Measurements from ENCODE around the gene MRPS25.

MRPS25 gene

GRCh38 chr3:15092686-15093085 lies 27.6 kb upstream of the MRPS25 start:
- no peak overlapping the region for H3K4me3 ChIP-seq (ENCODE audit: low read depth, low read length)
- no peak for TF ChIP-seq POLR2A (IDR thresholded peaks at IDR 0.05; ENCODE audit: extremely low read depth, insufficient read length)
- TF ChIP-seq MAX (IDR thresholded peaks at IDR 0.05; ENCODE audit: low read depth, low read length): no peak
- TF ChIP-seq MYC (IDR thresholded peaks at IDR 0.05; ENCODE audit: low read depth, low read length): no peak
- TF ChIP-seq CTCF (IDR thresholded peaks at IDR 0.05; ENCODE audit: low read depth, low read length): no peak
- no peak for DNase-seq (ENCODE audit: low read depth)

- no peak for TF ChIP-seq POLR2A (IDR thresholded peaks at IDR 0.05; ENCODE audit: extremely low read depth, insufficient read length)
- TF ChIP-seq MYC (IDR thresholded peaks at IDR 0.05; ENCODE audit: low read depth, low read length): no peak
- TF ChIP-seq MAX (IDR thresholded peaks at IDR 0.05; ENCODE audit: low read depth, low read length): no peak
- TF ChIP-seq CTCF (IDR thresholded peaks at IDR 0.05; ENCODE audit: low read depth, low read length): no peak
- DNase-seq (ENCODE audit: low read depth): no peak
- H3K4me3 ChIP-seq (ENCODE audit: low read depth, low read length): no peak overlapping the region
These were observed 26.5 kb upstream of the MRPS25 start for GRCh38 chr3:15091575-15091974.

- DNase-seq (ENCODE audit: low read depth): no peak
- TF ChIP-seq CTCF (IDR thresholded peaks at IDR 0.05; ENCODE audit: low read depth, low read length): no peak
- TF ChIP-seq MAX (IDR thresholded peaks at IDR 0.05; ENCODE audit: low read depth, low read length): no peak
- TF ChIP-seq MYC (IDR thresholded peaks at IDR 0.05; ENCODE audit: low read depth, low read length): no peak
- TF ChIP-seq POLR2A (IDR thresholded peaks at IDR 0.05; ENCODE audit: extremely low read depth, insufficient read length): no peak
- H3K4me3 ChIP-seq (ENCODE audit: low read depth, low read length): no peak overlapping the region
These were observed 24.1 kb upstream of the MRPS25 start for GRCh38 chr3:15089201-15089600.

- TF ChIP-seq MAX (IDR thresholded peaks at IDR 0.05; ENCODE audit: low read depth, low read length) (no peak), CTCF (IDR thresholded peaks at IDR 0.05; ENCODE audit: low read depth, low read length) (no peak), POLR2A (IDR thresholded peaks at IDR 0.05; ENCODE audit: extremely low read depth, insufficient read length) (no peak), MYC (IDR thresholded peaks at IDR 0.05; ENCODE audit: low read depth, low read length) (no peak)
- H3K4me3 ChIP-seq (ENCODE audit: low read depth, low read length): no peak overlapping the region
- no peak for DNase-seq (ENCODE audit: low read depth)
These were observed 21.6 kb upstream of the MRPS25 start for GRCh38 chr3:15086699-15087098.

GRCh38 chr3:15086263-15086662 lies 21.1 kb upstream of the MRPS25 start:
- DNase-seq (ENCODE audit: low read depth): no peak
- H3K4me3 ChIP-seq (ENCODE audit: low read depth, low read length): no peak overlapping the region
- no peak for TF ChIP-seq POLR2A (IDR thresholded peaks at IDR 0.05; ENCODE audit: extremely low read depth, insufficient read length)
- no peak for TF ChIP-seq MAX (IDR thresholded peaks at IDR 0.05; ENCODE audit: low read depth, low read length)
- TF ChIP-seq MYC (IDR thresholded peaks at IDR 0.05; ENCODE audit: low read depth, low read length): no peak
- no peak for TF ChIP-seq CTCF (IDR thresholded peaks at IDR 0.05; ENCODE audit: low read depth, low read length)

- H3K4me3 ChIP-seq (ENCODE audit: low read depth, low read length): no peak overlapping the region
- DNase-seq (ENCODE audit: low read depth): no peak
- TF ChIP-seq POLR2A (IDR thresholded peaks at IDR 0.05; ENCODE audit: extremely low read depth, insufficient read length): no peak
- TF ChIP-seq MYC (IDR thresholded peaks at IDR 0.05; ENCODE audit: low read depth, low read length): no peak
- no peak for TF ChIP-seq CTCF (IDR thresholded peaks at IDR 0.05; ENCODE audit: low read depth, low read length)
- no peak for TF ChIP-seq MAX (IDR thresholded peaks at IDR 0.05; ENCODE audit: low read depth, low read length)
These were observed 18.1 kb upstream of the MRPS25 start for GRCh38 chr3:15083252-15083651.

All from NB4 (cell line).